GM06990 (cell line): ENCODE data around the gene CLSTN2.

Experiments used
- DNase-seq: peaks from one replicate; pipeline ENCODE4 v3.0.0-alpha.2; 2011; ENCODE audit not compliant: insufficient read length; ENCODE audit errors: extremely low read depth
- H3K27me3 ChIP-seq: replicated peaks from 2 replicates; pipeline ENCODE4 v1.6.0; 2011; ENCODE audit warnings: low read length; ENCODE audit not compliant: control insufficient read depth, insufficient read depth
- H3K36me3 ChIP-seq: 2 replicates; pipeline ENCODE4 v1.5.1; 2011; ENCODE audit warnings: low read length; ENCODE audit not compliant: control insufficient read depth, insufficient read depth
- H3K4me3 ChIP-seq: replicated peaks from 2 replicates; pipeline ENCODE4 v1.5.1; 2011; ENCODE audit warnings: low read depth, mild to moderate bottlenecking, control low read depth, low read length
- TF ChIP-seq, protein P1 (sequence below): IDR thresholded peaks from 2 replicates; pipeline ENCODE4 v1.5.1; 2011; ENCODE audit warnings: low read length, control low read depth, mild to moderate bottlenecking, inconsistent platforms; ENCODE audit not compliant: insufficient read depth, poor library complexity, severe bottlenecking

Gene CLSTN2

DNA sequence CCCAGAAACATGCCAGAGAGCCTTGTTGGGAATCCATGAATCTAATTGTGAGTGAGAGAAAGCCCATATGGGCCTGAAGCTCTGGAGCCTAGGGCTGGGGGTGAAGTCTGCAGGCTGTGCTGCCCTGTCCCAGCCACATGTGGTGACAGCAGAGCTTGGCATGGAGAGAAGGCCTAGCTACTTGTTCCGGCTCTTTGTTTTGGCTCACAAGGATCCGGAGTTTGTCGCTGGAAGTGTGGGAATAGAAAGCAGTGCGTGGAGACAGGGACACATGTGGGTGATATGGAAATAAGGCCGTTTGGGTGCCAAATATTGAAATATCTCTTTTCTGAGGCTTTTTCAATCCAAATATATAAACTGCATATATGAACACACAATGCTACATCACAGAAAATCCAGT lies 78.2 kb downstream of the CLSTN2 start:
- no peak for DNase-seq
- Histone ChIP-seq H3K4me3 (no peak overlapping the region), H3K36me3 (no peaks in the 10 kb centered on the region), H3K27me3 (no peaks in the 10 kb centered on the region; the same call in 1 of the 2 replicates)
- TF ChIP-seq, protein P1, sequence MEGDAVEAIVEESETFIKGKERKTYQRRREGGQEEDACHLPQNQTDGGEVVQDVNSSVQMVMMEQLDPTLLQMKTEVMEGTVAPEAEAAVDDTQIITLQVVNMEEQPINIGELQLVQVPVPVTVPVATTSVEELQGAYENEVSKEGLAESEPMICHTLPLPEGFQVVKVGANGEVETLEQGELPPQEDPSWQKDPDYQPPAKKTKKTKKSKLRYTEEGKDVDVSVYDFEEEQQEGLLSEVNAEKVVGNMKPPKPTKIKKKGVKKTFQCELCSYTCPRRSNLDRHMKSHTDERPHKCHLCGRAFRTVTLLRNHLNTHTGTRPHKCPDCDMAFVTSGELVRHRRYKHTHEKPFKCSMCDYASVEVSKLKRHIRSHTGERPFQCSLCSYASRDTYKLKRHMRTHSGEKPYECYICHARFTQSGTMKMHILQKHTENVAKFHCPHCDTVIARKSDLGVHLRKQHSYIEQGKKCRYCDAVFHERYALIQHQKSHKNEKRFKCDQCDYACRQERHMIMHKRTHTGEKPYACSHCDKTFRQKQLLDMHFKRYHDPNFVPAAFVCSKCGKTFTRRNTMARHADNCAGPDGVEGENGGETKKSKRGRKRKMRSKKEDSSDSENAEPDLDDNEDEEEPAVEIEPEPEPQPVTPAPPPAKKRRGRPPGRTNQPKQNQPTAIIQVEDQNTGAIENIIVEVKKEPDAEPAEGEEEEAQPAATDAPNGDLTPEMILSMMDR = no peak

DNA sequence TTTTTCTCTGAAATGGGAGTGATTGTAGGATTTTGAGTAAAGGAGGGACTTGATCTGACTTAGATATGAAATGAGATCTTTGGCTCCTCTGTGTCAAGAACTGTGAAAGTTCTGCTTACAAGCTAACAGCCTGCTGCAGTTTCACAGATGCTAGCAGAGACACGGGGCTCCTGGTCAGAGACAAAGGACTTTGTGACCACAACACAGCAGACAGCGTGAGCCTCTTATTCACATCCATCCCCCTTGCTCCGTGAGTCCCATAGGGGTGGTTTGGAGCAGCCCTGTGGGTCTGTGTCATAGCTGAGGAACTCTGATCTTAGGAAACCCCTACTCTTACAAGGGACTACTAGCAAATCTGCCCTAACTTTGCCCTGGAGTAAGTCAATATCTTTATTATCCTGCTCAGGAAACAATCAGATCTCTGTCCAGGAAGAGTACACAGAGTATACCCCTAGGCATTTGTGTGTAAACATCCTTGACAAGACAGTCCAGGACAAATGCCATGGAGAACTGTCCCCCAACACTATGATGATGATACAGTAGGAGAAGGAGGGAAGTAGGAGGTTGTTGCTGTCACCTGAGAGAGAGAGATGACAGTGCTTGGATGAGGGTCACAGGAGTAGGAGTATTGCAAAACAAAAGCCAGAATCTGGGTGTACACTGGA lies 80.0 kb downstream of the CLSTN2 start:
- Histone ChIP-seq H3K27me3 (no peaks in the 10 kb centered on the region; the same call in none of the 2 replicates), H3K36me3 (no peaks in the 10 kb centered on the region), H3K4me3 (no peak overlapping the region)
- DNase-seq = no peak
- TF ChIP-seq, protein P1 = no peak

DNA sequence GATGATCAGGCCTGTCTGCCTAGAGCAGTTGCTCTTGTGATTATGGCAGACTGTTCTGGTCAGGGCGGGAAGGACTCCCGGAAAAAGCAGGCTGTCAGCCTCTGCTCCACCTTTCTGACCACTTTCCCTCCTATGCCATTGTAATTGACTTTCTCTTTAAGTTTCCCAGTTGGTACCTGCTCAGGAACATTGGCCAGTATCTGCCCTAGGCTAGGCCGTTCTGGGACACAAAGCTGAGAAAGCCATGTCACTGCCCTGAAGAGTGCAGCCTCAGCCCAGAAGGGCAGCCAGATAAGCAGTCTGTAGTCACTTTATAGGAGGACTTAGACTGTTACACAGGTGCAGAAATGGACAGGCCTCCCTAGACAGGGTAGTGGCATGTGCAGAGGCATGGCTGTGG lies 80.8 kb downstream of the CLSTN2 start:
- H3K27me3 ChIP-seq = peaks cover 1% of the 10 kb centered on the region
- TF ChIP-seq, protein P1 = no peak
- H3K36me3 ChIP-seq = no peaks in the 10 kb centered on the region
- H3K4me3 ChIP-seq = no peak overlapping the region
- no peak for DNase-seq

DNA sequence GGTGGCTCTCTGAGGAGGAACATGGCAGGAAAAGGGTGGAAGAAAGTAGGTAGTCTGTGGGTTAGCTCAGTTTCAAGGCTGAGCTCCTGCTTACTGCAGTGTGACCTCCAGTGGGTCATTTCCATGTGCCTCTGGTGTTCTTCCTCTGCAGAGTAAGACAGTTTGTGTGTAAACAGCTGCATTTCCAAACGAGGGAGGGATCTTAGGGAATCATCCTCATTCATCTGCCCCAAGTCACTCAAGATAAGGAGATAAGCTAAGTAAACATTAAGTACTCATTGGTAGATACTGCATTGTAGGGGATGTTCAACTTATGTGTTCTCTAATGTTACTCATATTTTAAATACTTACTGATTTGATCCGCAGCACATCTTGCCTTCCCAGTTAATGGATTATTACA lies 83.6 kb downstream of the CLSTN2 start:
- TF ChIP-seq, protein P1 = no peak
- Histone ChIP-seq H3K27me3 (peaks cover 1% of the 10 kb centered on the region), H3K36me3 (no peaks in the 10 kb centered on the region), H3K4me3 (no peak overlapping the region)
- DNase-seq = no peak

DNA sequence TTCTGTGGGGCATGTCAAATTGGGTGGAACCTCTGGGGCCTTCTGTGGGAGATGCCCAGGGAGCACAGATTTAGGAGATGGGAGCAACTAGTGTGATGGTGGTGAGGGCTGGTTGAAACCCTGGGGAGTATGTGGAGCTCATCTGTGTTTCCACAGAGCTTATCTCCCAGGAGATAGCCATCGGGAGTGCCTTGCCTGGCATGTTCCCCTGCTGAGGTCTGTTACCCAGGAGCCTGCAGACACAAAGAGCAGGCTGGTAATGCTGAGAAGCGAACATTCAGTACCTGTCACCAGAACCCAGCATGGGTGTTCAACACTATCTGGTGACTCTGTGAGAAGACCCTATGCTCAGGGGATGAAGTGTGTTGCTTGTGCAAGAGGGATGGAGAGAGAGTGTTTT lies 85.0 kb downstream of the CLSTN2 start:
- TF ChIP-seq, protein P1 = no peak
- Histone ChIP-seq H3K36me3 (no peaks in the 10 kb centered on the region), H3K4me3 (no peak overlapping the region), H3K27me3 (peaks cover 1% of the 10 kb centered on the region)
- no peak for DNase-seq

DNA sequence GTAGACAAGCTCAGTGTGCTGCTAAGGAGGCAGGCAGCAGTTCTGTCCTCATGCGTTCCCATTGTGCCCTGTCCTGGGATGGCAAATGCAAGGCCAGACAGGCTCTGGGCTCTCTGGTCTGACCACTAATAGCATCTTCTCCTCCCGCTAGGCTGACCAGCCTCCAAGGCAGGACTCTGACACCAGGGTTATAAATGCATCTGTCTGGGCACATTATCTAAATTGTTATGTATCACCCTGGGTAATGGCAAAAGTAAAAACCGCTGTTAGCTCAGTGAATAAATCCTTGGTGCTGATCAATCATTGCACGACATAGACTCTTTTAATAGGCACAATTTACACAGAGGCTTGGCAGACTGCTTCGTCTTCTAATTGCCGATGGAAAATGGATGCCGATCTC lies 85.6 kb downstream of the CLSTN2 start:
- Histone ChIP-seq H3K36me3 (no peaks in the 10 kb centered on the region), H3K4me3 (no peak overlapping the region), H3K27me3 (peaks cover 1% of the 10 kb centered on the region)
- DNase-seq = no peak
- TF ChIP-seq, protein P1 = no peak
